HG03060 (cell line): ENCODE data around the gene ZNF512B.
"Not testable (repeated sequence)": the region's sequence is repeated elsewhere in the genome, so short reads cannot be mapped to it uniquely, and the experiment has no call there.

Experiments
- ATAC-seq: cut with Tn5 transposase; IDR thresholded peaks from one replicate; pipeline ENCODE4 v1.9.1; 2021; ENCODE audit warnings: low read depth, moderate number of reproducible peaks; ENCODE audit not compliant: unreplicated experiment

Gene ZNF512B

DNA sequence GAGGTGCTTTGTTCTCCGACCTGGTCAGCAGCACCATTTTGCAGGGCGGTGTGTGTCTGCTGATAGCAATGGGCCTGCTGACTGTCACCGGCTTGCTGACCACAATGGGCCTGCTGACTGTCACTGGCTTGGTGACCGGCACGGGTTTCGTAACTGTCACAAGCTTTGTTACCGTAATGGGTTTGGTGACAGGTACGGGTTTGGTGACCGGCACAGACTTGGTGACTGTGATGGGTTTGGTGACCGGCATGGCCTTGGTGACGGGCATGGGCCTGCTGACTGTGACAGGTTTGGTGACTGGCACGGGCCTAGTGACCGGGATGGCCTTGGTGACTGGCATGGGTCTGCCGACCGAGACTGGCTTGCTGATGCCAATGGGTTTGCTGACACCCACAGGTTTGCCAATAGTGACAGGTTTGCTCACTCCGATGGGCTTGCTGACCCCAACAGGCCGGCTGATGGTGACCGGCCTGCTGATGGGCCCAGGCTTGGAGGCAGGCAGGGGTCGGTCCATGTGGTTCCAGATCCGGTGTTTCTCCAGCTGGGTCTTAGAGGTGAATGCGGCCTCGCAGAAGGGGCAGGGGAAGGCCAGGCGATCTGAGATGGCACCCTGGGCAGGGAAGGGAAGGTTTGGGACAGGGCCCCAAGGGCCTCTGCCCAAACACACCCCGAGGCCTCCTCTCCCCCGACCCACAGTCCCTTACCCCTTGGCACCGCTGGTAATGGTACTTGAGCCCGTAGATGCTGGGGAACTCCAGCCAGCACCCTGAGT is 3.4 kb downstream of the ZNF512B start:
- no peak for ATAC-seq

GRCh38 chr20:63964412-63964811 is 5.3 kb downstream of the ZNF512B start:
- no peak for ATAC-seq

- no peak for ATAC-seq
These were observed 5.9 kb downstream of the ZNF512B start for GRCh38 chr20:63963784-63964301.

DNA sequence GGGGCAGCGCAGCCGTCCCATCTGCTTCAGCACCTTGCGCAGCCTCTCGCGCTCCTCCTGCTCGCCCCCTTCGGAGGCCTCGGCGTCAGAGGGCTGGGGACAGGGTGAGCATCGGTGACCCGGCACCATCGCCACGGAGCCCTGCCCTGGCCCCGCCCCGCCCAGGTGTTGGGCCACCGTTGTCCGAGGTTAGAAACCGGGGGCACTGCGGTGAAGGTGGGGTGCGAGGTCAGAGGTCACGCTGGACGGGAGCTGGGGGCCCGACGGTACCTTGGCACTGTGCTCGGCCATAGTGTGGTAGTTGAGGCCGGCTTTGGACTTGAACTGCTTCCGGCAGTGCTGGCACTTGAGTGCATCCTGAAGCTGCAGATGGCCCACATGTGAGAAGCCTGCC is 6.4 kb downstream of the ZNF512B start:
- ATAC-seq = no peak

- ATAC-seq = no peak
These were observed 7.0 kb downstream of the ZNF512B start for GRCh38 chr20:63962426-63963347.

DNA sequence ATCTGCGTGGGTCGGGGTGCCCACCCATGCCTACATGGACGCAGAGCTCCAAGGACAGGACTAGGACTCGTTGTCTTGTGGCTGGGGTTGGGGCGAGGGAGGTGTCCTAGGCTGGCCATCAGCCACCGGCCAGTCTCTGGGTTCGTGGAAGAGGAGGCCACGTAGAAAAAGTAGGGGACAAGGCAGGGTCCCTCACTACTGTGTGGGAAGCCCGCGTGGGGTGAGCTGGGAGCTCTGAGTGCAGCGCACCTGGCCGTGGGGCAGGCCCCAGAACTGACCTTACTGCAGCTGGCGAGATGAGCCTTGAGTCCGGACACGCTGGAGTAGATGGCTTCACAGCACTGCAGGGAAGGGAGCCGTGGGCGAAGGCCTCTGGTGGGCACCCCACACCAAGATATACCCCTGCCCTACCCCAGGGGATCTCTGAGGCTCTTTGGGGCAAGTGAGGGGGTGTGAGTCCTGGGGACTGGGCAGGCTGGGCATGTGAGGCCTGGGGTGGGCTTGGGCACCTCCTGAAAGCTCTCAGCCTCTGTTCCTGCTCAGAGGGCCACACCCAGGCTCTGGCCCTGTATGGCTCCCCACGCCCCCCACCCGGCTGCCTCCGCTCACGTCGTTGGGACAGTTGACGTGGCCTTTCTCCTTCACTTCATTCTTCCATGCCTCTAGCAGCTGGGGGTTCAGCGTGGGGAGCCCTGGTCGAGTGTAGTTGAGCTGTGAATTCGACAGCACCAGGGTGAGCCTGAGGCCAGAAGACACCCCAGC is 7.9 kb downstream of the ZNF512B start:
- no peak for ATAC-seq

DNA sequence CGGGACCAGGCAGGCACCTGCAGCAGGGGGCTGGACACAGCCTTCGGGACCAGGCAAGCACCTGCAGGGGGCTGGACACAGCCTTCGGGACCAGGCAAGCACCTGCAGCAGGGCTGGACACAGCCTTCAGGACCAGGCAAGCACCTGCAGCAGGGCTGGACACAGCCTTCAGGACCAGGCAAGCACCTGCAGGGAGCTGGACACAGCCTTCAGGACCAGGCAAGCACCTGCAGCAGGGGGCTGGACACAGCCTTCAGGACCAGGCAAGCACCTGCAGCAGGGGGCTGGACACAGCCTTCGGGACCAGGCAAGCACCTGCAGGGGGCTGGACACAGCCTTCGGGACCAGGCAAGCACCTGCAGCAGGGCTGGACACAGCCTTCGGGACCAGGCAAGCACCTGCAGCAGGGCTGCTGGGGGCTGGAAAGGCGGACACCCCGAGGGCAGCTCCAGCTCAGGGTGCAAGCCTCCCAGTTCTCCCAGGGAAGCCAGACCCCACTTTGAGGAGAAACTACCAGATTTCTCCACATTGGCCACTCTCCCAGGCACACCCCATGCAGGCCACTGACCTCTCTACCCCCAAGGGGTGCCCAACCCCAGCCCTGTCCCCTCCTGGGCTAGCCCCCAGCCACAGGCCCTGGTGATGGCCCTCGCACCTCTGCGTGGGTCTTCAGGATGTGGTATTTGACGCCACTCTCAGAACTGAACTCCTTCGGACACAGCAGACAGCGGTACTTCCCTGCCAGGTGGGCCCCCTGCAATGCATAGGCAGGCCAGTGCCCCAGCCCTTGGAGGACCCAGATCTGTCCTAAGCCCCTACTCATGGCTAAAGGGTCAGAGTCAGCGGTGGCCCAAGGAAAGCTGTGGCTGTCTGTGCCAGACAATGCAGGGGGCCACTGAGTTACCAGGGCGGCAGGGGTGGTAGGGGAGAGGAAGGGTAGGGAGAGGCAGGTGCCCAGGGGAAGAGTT is 8.8 kb downstream of the ZNF512B start:
- ATAC-seq = not testable (repeated sequence)

DNA sequence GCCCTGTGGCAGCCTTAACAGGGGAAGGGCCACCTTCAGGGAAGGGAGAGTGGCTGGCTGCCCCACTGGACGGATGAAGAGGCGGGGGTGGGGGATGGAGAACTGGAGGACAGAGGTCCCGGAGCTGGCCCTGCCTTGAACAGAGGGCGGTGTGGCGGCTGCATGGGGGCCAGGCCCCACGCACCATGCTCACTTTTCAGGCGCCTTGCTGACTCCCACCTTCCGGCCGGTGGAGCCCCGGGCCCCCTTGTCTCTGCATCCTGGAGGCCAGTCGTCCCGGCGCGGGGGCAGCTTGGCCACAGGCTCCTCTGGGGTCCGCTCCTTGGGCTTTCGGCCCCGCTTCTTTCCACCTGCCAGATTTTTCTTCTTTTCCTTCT is 10.0 kb downstream of the ZNF512B start:
- ATAC-seq = no peak

DNA sequence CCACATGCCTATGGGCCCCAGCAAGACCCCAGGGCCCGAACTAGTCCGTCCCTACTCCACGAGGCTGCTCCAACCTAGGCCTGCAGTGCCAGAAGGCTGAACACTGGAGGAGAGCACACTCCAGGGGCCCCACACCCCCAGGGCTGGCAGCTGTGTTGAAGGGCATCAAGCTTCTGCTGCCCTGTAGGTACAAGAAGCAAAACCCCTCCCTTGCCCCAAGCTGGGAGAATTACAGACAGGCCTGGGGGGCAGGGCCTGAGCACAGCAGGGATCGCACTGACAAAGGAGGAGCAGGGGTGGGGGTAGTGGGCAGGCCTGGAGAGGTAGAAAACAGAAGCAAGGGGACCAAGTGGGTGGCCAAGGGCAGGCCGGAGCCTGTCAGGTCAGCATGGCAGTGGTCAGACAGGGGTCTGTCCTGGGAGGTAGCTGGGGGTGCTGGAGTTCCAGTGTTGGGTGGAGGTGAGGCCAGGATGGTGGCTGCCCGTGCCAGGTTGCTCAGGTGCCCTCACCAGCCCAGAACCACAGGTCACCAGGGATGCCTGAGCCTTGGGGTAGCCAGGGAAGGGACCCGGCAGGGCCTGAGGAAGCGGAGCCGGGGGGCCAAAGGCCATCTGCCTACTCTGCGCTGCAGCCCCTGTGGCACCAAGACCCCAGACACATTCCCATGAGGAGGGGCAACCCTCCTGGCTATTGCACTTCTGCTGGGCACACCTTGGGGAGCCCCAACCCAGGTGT is 10.6 kb downstream of the ZNF512B start:
- no peak for ATAC-seq

- no peak for ATAC-seq
These were observed 11.3 kb downstream of the ZNF512B start for GRCh38 chr20:63958471-63958870.

- no peak for ATAC-seq
These were observed 11.9 kb downstream of the ZNF512B start for GRCh38 chr20:63957690-63958441.

DNA sequence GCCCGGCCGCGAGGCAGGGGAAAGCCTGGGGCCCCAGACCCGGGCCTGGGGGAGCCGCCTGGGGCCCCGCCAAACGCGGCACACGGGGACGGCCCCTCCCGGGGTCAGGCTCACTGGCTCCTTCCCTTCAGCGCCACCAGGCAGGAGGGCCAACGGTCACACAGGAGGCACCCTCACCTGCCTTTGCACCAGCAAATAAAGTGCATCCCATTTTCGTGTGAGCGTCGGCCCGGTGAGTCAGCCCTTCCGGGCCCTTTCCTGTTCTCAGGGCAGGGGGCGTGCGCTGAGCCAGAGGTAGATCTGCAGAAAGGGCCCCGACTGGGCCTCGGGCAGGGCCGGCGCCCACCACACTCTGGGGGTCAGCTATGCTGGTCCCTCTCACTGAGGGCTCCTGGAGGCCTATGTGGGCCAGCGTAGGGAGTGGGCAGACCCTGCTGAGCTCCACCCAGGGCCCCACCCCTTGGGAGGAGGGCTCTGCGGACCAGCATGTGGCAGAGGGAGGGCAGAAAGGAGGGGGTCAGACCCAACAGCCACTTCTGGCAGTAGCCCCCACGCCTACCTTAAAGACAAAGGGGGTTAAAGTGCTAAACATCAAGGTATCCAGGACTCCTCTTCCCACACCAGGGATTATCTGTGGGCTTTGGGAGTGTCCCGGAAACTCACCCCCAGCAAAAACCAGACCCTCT is 12.6 kb downstream of the ZNF512B start:
- peak; percentile 15 for ATAC-seq

DNA sequence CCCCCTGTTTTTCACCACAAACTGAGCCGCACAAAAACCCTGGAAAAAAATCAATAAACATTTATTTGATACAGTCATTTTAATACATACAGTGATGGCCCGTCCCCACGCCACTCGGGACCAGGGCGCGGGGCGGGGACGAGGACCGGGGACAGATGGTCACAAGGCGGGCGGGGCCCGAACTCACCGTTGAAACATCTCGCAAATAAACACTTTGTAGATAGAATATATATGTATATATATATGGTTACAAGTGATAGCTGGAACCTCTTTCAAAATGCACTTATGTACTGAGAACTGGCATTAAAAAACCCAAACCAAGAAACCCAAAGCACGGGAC is 13.1 kb downstream of the ZNF512B start:
- peak; percentile 3 for ATAC-seq

GRCh38 chr20:63955827-63956663 is 13.7 kb downstream of the ZNF512B start, which contains the start of gene UCKL1:
Gene UCKL1 (minus strand): TSS chr20:63956416. CDS start chr20:63956372, 44 bp downstream.
- ATAC-seq = peak; percentile 42

DNA sequence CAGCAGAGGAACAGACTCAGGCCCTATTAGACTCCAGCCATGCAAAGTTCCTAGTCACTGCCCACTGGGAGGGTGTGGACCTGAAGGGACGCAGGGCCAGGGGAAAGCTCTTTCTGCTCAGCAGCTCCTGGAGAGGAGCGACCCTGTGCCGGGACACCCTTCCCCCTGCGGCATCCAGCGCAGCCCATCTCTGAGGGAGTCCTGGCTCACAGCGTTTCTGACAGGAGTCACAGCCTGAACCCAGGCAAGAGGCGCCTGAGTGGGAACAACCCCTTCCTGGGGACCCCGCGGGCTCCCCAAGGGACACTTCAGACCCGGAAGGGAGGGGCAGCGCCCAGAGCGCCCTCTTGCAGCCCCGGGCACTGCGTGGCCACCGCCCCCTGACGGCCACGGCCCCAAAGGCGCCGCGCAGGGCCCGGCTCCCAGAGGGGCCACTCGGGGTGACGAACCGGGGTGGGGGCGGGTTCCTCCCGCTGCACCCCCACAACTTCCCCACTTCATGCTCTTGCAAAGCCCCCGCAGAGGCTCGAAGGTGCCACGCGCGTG is 14.4 kb downstream of the ZNF512B start:
- ATAC-seq = no peak

- ATAC-seq = no peak
These were observed 15.8 kb downstream of the ZNF512B start for GRCh38 chr20:63953764-63954429.
